Effector memory CD8-positive, alpha-beta T cell (primary cell): ENCODE results near the gene KSR1.

Source experiments
- ATAC-seq: fragments of 150-1000 bp; cut with Tn5 transposase; replicated peaks from 2 replicates; pipeline ENCODE4 v1.10.0; 2021; ENCODE audit warnings: mild to moderate bottlenecking, moderate library complexity
- DNase-seq, 3 experiments: peaks; one replicate each; pipeline ENCODE4 v3.0.0; 2021
- H3K27ac Mint-ChIP-seq, 2 donors: one replicate each; pipeline ENCODE4 v1.8.0; 2022; ENCODE audit warnings: mild to moderate bottlenecking in 2 of 2, mixed read lengths in 2 of 2, moderate library complexity in 2 of 2
- H3K27me3 Mint-ChIP-seq, 2 donors: one replicate each; pipeline ENCODE4 v1.8.0; 2022; ENCODE audit warnings: mixed read lengths in 2 of 2
- H3K36me3 Mint-ChIP-seq: one replicate; pipeline ENCODE4 v1.8.0; 2022; ENCODE audit warnings: mild to moderate bottlenecking, moderate library complexity, mixed read lengths; ENCODE audit not compliant: insufficient read depth
- H3K4me1 Mint-ChIP-seq, 2 donors: one replicate each; pipeline ENCODE4 v1.8.0; 2022; ENCODE audit warnings: low read depth in 2 of 2, mixed read lengths in 2 of 2
- H3K4me3 Mint-ChIP-seq, 2 donors: one replicate each; pipeline ENCODE4 v1.8.0; 2022; ENCODE audit warnings: mild to moderate bottlenecking in 2 of 2, mixed read lengths in 2 of 2, moderate library complexity in 2 of 2
- H3K9me3 Mint-ChIP-seq, 2 donors: one replicate each; pipeline ENCODE4 v1.8.0; 2022; ENCODE audit warnings: mixed read lengths in 2 of 2

KSR1 gene

GRCh38 chr17:27551701-27552248 lies 95.5 kb downstream of the KSR1 start:
- H3K9me3 Mint-ChIP-seq, result no peaks in the 10 kb centered on the region
- DNase-seq (no peak), ATAC-seq (no peak)
- no peak overlapping the region for H3K4me3 Mint-ChIP-seq
- no peaks in the 10 kb centered on the region for H3K27me3 Mint-ChIP-seq
- H3K4me1 Mint-ChIP-seq, result peaks cover 12 to 15% of the 10 kb centered on the region in 2 donors
- no peak overlapping the region for H3K27ac Mint-ChIP-seq
- H3K36me3 Mint-ChIP-seq, result peaks cover 4% of the 10 kb centered on the region

GRCh38 chr17:27552276-27552732 lies 96.1 kb downstream of the KSR1 start:
- H3K27ac Mint-ChIP-seq, result no peak overlapping the region

GRCh38 chr17:27553019-27553511 lies 96.8 kb downstream of the KSR1 start:
- Mint-ChIP-seq H3K4me3 (no peak overlapping the region), H3K4me1 (peaks cover 9 to 11% of the 10 kb centered on the region in 2 donors), H3K9me3 (no peaks in the 10 kb centered on the region), H3K36me3 (peaks cover 4% of the 10 kb centered on the region), H3K27me3 (no peaks in the 10 kb centered on the region), H3K27ac (peak overlapping the region in 1 of 2 donors; percentile 11)
- DNase-seq (no peak), ATAC-seq (no peak)

More at GRCh38 chr17:27552276-27552732, 96.1 kb downstream of the KSR1 start:
- ATAC-seq, result no peak
- Mint-ChIP-seq H3K27me3 (no peaks in the 10 kb centered on the region), H3K4me3 (no peak overlapping the region), H3K9me3 (no peaks in the 10 kb centered on the region), H3K4me1 (peaks cover 9 to 11% of the 10 kb centered on the region in 2 donors), H3K36me3 (peaks cover 4% of the 10 kb centered on the region)
- no peak for DNase-seq

- no peak overlapping the region for H3K4me3 Mint-ChIP-seq
- H3K27me3 Mint-ChIP-seq, result no peaks in the 10 kb centered on the region
- H3K9me3 Mint-ChIP-seq, result no peaks in the 10 kb centered on the region
- H3K27ac Mint-ChIP-seq, result no peak overlapping the region
- DNase-seq (no peak), ATAC-seq (no peak)
- peaks cover 11% of the 10 kb centered on the region for H3K36me3 Mint-ChIP-seq
- H3K4me1 Mint-ChIP-seq, result peaks cover 9 to 11% of the 10 kb centered on the region in 2 donors
Observed at GRCh38 chr17:27554152-27554551, 97.9 kb downstream of the KSR1 start.

GRCh38 chr17:27554911-27555310 lies 98.7 kb downstream of the KSR1 start:
- H3K4me3 Mint-ChIP-seq, result no peak overlapping the region
- H3K27me3 Mint-ChIP-seq, result no peaks in the 10 kb centered on the region
- H3K36me3 Mint-ChIP-seq, result peaks cover 14% of the 10 kb centered on the region
- peaks cover 12 to 14% of the 10 kb centered on the region in 2 donors for H3K4me1 Mint-ChIP-seq
- no peak for DNase-seq
- no peaks in the 10 kb centered on the region for H3K9me3 Mint-ChIP-seq
- ATAC-seq, result no peak
- H3K27ac Mint-ChIP-seq, result peak overlapping the region in 1 of 2 donors; percentile 56

GRCh38 chr17:27555339-27555738 lies 99.1 kb downstream of the KSR1 start:
- Mint-ChIP-seq H3K4me1 (peaks cover 12 to 14% of the 10 kb centered on the region in 2 donors), H3K27ac (peak overlapping the region in 1 of 2 donors; percentile 56), H3K4me3 (no peak overlapping the region), H3K27me3 (no peaks in the 10 kb centered on the region), H3K9me3 (no peaks in the 10 kb centered on the region), H3K36me3 (peaks cover 14% of the 10 kb centered on the region)
- no peak for ATAC-seq
- DNase-seq, result no peak

- no peak for ATAC-seq
- H3K36me3 Mint-ChIP-seq, result peaks cover 16% of the 10 kb centered on the region
- H3K4me1 Mint-ChIP-seq, result peaks cover 9 to 13% of the 10 kb centered on the region in 2 donors
- no peak overlapping the region for H3K4me3 Mint-ChIP-seq
- no peaks in the 10 kb centered on the region for H3K27me3 Mint-ChIP-seq
- DNase-seq, result no peak
- peak overlapping the region in 1 of 2 donors; percentile 64 for H3K27ac Mint-ChIP-seq
- no peaks in the 10 kb centered on the region for H3K9me3 Mint-ChIP-seq
Observed at GRCh38 chr17:27558341-27558740, 102.1 kb downstream of the KSR1 start.

- no peaks in the 10 kb centered on the region for H3K27me3 Mint-ChIP-seq
- no peaks in the 10 kb centered on the region for H3K9me3 Mint-ChIP-seq
- ATAC-seq (no peak), DNase-seq (no peak)
- no peak overlapping the region for H3K4me3 Mint-ChIP-seq
- H3K27ac Mint-ChIP-seq, result peak overlapping the region in 1 of 2 donors; percentile 64
- H3K4me1 Mint-ChIP-seq, result peaks cover 9 to 14% of the 10 kb centered on the region in 2 donors
- H3K36me3 Mint-ChIP-seq, result peaks cover 13% of the 10 kb centered on the region
Observed at GRCh38 chr17:27558842-27559505, 102.7 kb downstream of the KSR1 start.

- DNase-seq (no peak), ATAC-seq (no peak)
- Mint-ChIP-seq H3K4me3 (no peak overlapping the region), H3K27me3 (no peaks in the 10 kb centered on the region), H3K27ac (no peak overlapping the region), H3K4me1 (peaks cover 9 to 19% of the 10 kb centered on the region in 2 donors), H3K36me3 (peaks cover 12% of the 10 kb centered on the region), H3K9me3 (no peaks in the 10 kb centered on the region)
Observed at GRCh38 chr17:27559506-27560481, 103.5 kb downstream of the KSR1 start.

- Mint-ChIP-seq H3K4me3 (no peak overlapping the region), H3K36me3 (peaks cover 12% of the 10 kb centered on the region)
- no peak for ATAC-seq
Observed at GRCh38 chr17:27560668-27561067, 104.4 kb downstream of the KSR1 start.

GRCh38 chr17:27562777-27563455 lies 106.7 kb downstream of the KSR1 start:
- H3K27me3 Mint-ChIP-seq, result no peaks in the 10 kb centered on the region
- no peak overlapping the region for H3K4me3 Mint-ChIP-seq
- H3K36me3 Mint-ChIP-seq, result peaks cover 12% of the 10 kb centered on the region
- DNase-seq (no peak), ATAC-seq (no peak)
- H3K4me1 Mint-ChIP-seq, result peaks cover 5 to 11% of the 10 kb centered on the region in 2 donors
- no peaks in the 10 kb centered on the region for H3K9me3 Mint-ChIP-seq
- H3K27ac Mint-ChIP-seq, result peak overlapping the region in 1 of 2 donors; percentile 12

More at GRCh38 chr17:27560668-27561067, 104.4 kb downstream of the KSR1 start:
- Mint-ChIP-seq H3K4me1 (peaks cover 5 to 11% of the 10 kb centered on the region in 2 donors), H3K9me3 (no peaks in the 10 kb centered on the region), H3K27ac (no peak overlapping the region), H3K27me3 (no peaks in the 10 kb centered on the region)
- no peak for DNase-seq

GRCh38 chr17:27563532-27563931 lies 107.3 kb downstream of the KSR1 start:
- H3K36me3 Mint-ChIP-seq, result peaks cover 12% of the 10 kb centered on the region
- H3K27ac Mint-ChIP-seq, result peak overlapping the region in 1 of 2 donors; percentile 12
- ATAC-seq (peak; percentile 17), DNase-seq (no peak)
- H3K9me3 Mint-ChIP-seq, result no peaks in the 10 kb centered on the region
- H3K27me3 Mint-ChIP-seq, result no peaks in the 10 kb centered on the region
- H3K4me3 Mint-ChIP-seq, result no peak overlapping the region
- H3K4me1 Mint-ChIP-seq, result peaks cover 5 to 11% of the 10 kb centered on the region in 2 donors

- ATAC-seq (no peak), DNase-seq (no peak)
- H3K4me3 Mint-ChIP-seq, result no peak overlapping the region
- peaks cover 11 to 17% of the 10 kb centered on the region in 2 donors for H3K4me1 Mint-ChIP-seq
- no peaks in the 10 kb centered on the region for H3K9me3 Mint-ChIP-seq
- no peak overlapping the region for H3K27ac Mint-ChIP-seq
- no peaks in the 10 kb centered on the region for H3K27me3 Mint-ChIP-seq
- peaks cover 6% of the 10 kb centered on the region for H3K36me3 Mint-ChIP-seq
Observed at GRCh38 chr17:27564463-27564862, 108.2 kb downstream of the KSR1 start.
